Muscle layer of colon (tissue), 2 donors: Measurements from ENCODE around the gene ZNF716.

ENCODE experiments used
- H3K27ac ChIP-seq: one replicate; pipeline ENCODE4 v1.7.0; 2013; ENCODE audit warnings: low read depth, mild to moderate bottlenecking, low read length, moderate library complexity
- H3K27me3 ChIP-seq, 2 donors: one replicate each; pipeline ENCODE4 v1.7.0; 2013; ENCODE audit warnings: low read length in 2 of 2, mild to moderate bottlenecking in 2 of 2; ENCODE audit not compliant: insufficient read depth in 2 of 2, control insufficient read depth in 1 of 2
- H3K36me3 ChIP-seq: one replicate; pipeline ENCODE4 v1.7.0; 2013; ENCODE audit warnings: mild to moderate bottlenecking, low read length; ENCODE audit not compliant: insufficient read depth
- H3K4me1 ChIP-seq: one replicate; pipeline ENCODE4 v1.7.0; 2013; ENCODE audit warnings: mild to moderate bottlenecking, low read length; ENCODE audit not compliant: insufficient read depth
- H3K4me3 ChIP-seq, 2 donors: one replicate each; pipeline ENCODE4 v1.7.0; 2013; ENCODE audit warnings: low read length in 2 of 2, low read depth in 1 of 2, mild to moderate bottlenecking in 1 of 2, moderate library complexity in 1 of 2
- H3K9ac ChIP-seq: one replicate; pipeline ENCODE4 v1.7.0; 2013; ENCODE audit warnings: low read length
- H3K9me3 ChIP-seq: one replicate; pipeline ENCODE4 v1.7.0; 2013; ENCODE audit warnings: mild to moderate bottlenecking, low read length
- donor health status: abdominal sarcoma.
- donor health status: Adenocarcinoma of cecum.

ZNF716 gene

GRCh38 chr7:57414852-57415251 lies 35.1 kb upstream of the ZNF716 start:
- no peak overlapping the region for H3K9ac ChIP-seq
- no peaks in the 10 kb centered on the region for H3K9me3 ChIP-seq

GRCh38 chr7:57415326-57415725 lies 34.7 kb upstream of the ZNF716 start:
- Histone ChIP-seq H3K27me3 (no peaks in the 10 kb centered on the region), H3K9me3 (no peaks in the 10 kb centered on the region), H3K27ac (no peak overlapping the region), H3K9ac (no peak overlapping the region), H3K4me3 (no peak overlapping the region), H3K36me3 (no peaks in the 10 kb centered on the region), H3K4me1 (no peaks in the 10 kb centered on the region)

More at GRCh38 chr7:57414852-57415251, 35.1 kb upstream of the ZNF716 start:
- H3K4me3 ChIP-seq, result no peak overlapping the region
- H3K4me1 ChIP-seq, result no peaks in the 10 kb centered on the region
- H3K27me3 ChIP-seq, result no peaks in the 10 kb centered on the region
- H3K27ac ChIP-seq, result no peak overlapping the region
- H3K36me3 ChIP-seq, result no peaks in the 10 kb centered on the region

- Histone ChIP-seq H3K27ac (no peak overlapping the region), H3K36me3 (no peaks in the 10 kb centered on the region), H3K9ac (no peak overlapping the region), H3K4me3 (no peak overlapping the region), H3K9me3 (no peaks in the 10 kb centered on the region), H3K27me3 (no peaks in the 10 kb centered on the region), H3K4me1 (no peaks in the 10 kb centered on the region)
Measured at GRCh38 chr7:57415730-57416129, 34.2 kb upstream of the ZNF716 start.

GRCh38 chr7:57416601-57417358 lies 33.2 kb upstream of the ZNF716 start:
- Histone ChIP-seq H3K27ac (no peak overlapping the region), H3K4me1 (no peaks in the 10 kb centered on the region), H3K36me3 (no peaks in the 10 kb centered on the region), H3K27me3 (no peaks in the 10 kb centered on the region), H3K9me3 (no peaks in the 10 kb centered on the region), H3K4me3 (no peak overlapping the region), H3K9ac (no peak overlapping the region)

DNA sequence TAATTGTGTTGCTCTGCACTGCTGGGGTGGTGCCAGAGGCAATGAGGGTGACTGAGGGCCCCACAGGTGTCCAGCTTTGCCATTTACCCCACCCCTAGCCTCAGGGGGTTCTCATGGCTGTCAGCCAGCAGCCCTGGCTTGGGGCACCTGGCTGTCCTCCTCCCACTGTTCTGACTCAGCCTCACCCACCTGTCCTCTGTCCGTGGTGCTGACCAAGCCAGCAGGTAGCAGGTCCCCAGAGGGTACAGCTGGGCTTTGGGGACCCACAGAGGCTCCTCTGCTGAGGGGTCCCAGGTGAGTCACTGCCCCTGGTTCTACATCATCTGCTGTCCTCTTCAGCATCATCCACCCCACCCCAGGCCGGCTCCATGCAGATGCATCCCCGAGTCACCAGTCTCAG lies 32.2 kb upstream of the ZNF716 start:
- Histone ChIP-seq H3K27me3 (no peaks in the 10 kb centered on the region), H3K9ac (no peak overlapping the region), H3K4me3 (no peak overlapping the region), H3K27ac (no peak overlapping the region), H3K4me1 (no peaks in the 10 kb centered on the region), H3K9me3 (no peaks in the 10 kb centered on the region), H3K36me3 (no peaks in the 10 kb centered on the region)

GRCh38 chr7:57423768-57424167 lies 26.2 kb upstream of the ZNF716 start:
- Histone ChIP-seq H3K36me3 (no peaks in the 10 kb centered on the region), H3K27ac (no peak overlapping the region), H3K4me3 (no peak overlapping the region), H3K9me3 (no peaks in the 10 kb centered on the region), H3K9ac (no peak overlapping the region), H3K4me1 (no peaks in the 10 kb centered on the region), H3K27me3 (peaks cover 0 to 7% of the 10 kb centered on the region in 2 donors)

- Histone ChIP-seq H3K4me1 (no peaks in the 10 kb centered on the region), H3K27ac (no peak overlapping the region), H3K36me3 (no peaks in the 10 kb centered on the region), H3K9me3 (no peaks in the 10 kb centered on the region), H3K9ac (no peak overlapping the region), H3K27me3 (peaks cover 0 to 7% of the 10 kb centered on the region in 2 donors), H3K4me3 (no peak overlapping the region)
Measured at GRCh38 chr7:57424515-57425238, 25.3 kb upstream of the ZNF716 start.

DNA sequence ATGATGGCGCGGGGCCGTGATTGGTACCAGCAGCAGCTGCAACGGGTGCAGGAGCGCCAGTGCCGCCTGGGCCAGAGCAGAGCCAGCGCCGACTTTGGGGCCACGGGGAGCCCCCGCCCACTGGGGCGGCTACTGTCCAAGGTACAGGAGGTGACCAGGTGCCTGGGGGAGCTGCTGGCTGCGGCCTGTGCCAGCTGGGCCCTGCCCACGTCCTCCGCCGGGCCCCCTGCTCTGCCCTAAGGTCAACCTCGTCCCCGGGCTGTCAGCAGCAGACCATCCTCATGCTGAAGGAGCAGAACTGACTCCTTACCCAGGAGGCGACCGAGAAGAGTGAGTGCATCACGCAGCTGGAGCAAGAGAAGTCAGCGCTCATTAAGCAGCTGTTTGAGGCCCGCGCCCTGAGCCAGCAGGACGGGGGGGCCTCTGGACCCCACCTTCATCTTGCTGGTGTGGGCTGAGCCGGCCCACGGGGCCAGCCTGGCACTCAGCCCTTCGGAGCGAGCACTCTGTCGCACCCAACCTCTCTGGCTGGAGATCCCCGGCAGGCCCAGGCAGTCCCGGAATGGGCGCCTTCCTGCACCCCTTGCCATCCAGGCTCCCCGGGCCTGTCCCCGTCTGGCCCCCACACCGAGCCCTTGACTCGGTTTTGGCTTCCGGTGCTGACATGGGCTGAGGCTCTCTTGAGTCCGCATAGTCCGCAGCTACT lies 24.6 kb upstream of the ZNF716 start:
- no peaks in the 10 kb centered on the region for H3K36me3 ChIP-seq
- no peak overlapping the region for H3K9ac ChIP-seq
- H3K27ac ChIP-seq, result no peak overlapping the region
- peaks cover 0 to 7% of the 10 kb centered on the region in 2 donors for H3K27me3 ChIP-seq
- no peaks in the 10 kb centered on the region for H3K4me1 ChIP-seq
- no peak overlapping the region for H3K4me3 ChIP-seq
- no peaks in the 10 kb centered on the region for H3K9me3 ChIP-seq

- H3K9ac ChIP-seq, result no peak overlapping the region
- no peaks in the 10 kb centered on the region for H3K9me3 ChIP-seq
- H3K4me3 ChIP-seq, result no peak overlapping the region
- H3K36me3 ChIP-seq, result no peaks in the 10 kb centered on the region
- H3K27me3 ChIP-seq, result peaks cover 0 to 7% of the 10 kb centered on the region in 2 donors
- no peak overlapping the region for H3K27ac ChIP-seq
- H3K4me1 ChIP-seq, result no peaks in the 10 kb centered on the region
Measured at GRCh38 chr7:57425969-57426628, 23.9 kb upstream of the ZNF716 start.

DNA sequence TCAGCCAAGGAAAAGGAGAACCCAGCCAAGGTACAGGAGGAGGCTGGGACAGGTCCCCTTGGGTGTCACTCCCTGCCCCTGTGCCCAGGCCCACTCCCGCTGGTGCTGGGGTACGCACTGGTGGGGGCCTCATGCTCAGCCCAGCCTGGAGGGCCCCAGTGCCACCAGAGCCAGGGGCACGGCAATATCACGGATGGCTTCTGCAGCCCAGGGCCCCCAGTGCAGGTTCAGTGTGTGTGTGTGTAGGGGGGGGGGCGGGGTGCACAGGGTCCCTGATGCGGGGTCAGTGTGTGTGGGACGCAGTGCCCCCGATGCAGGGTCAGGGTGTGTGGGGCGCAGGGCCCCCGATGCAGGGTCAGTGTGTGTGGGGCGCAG lies 23.4 kb upstream of the ZNF716 start:
- Histone ChIP-seq H3K9me3 (no peaks in the 10 kb centered on the region), H3K27me3 (peaks cover 0 to 7% of the 10 kb centered on the region in 2 donors), H3K27ac (no peak overlapping the region), H3K9ac (no peak overlapping the region), H3K4me3 (no peak overlapping the region), H3K36me3 (no peaks in the 10 kb centered on the region), H3K4me1 (no peaks in the 10 kb centered on the region)

DNA sequence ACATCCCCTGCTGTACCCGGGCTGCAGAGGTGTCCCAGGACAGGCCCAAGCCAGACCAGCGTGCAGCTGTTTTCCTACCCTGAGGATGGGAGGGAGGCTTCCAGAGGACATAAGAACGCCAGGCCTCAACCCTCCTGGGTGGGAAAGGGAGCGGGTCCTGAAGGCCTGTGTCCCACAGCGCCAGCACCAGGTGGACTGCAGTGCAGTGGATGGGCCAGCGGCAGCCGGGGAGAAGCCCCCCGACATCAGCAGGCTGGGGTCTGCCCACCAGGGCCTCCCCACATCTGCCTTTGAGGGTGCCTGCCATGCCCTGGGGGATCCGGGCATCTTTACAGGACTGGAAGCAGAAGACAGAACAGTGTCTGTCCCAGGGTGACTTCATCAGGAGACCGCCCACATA lies 22.8 kb upstream of the ZNF716 start:
- H3K9me3 ChIP-seq, result no peaks in the 10 kb centered on the region
- no peak overlapping the region for H3K27ac ChIP-seq
- peaks cover 0 to 7% of the 10 kb centered on the region in 2 donors for H3K27me3 ChIP-seq
- H3K4me3 ChIP-seq, result no peak overlapping the region
- H3K36me3 ChIP-seq, result no peaks in the 10 kb centered on the region
- H3K9ac ChIP-seq, result no peak overlapping the region
- no peaks in the 10 kb centered on the region for H3K4me1 ChIP-seq
